ENCODE measurements around the gene NRP2. TPM values are rescaled to one million over a fixed set of nuclear protein-coding genes. Genes with fewer than 3 reads are reported as not detected.

The NRP2 gene
- total RNA-seq, 3 donors from 2014 or later = 1.6 to 3.2 (median 1.6) TPM

DNA sequence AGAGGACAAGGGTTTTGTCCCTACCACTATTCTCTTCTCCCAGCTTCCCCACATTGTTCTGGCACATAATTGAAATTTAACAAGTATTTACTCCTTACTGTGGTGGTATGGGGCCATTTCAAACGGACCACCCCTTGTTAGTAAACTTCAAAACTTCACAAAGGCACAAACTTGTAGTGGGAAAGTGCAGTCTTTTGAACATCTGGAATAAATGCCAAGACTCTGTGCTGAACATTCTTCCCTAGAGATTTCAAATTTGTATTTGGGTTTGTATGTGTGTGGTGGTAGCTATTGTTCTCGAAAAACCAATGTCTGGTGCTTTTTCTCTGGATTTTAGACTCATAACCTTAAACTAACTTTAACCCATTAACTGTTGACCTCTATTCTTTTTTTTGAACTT lies 151.6 kb downstream of the NRP2 start:
- Mint-ChIP-seq H3K9me3 (peaks cover 3% of the 10 kb centered on the region), H3K4me1 (ENCODE audit: low read depth) (no peaks in the 10 kb centered on the region)

DNA sequence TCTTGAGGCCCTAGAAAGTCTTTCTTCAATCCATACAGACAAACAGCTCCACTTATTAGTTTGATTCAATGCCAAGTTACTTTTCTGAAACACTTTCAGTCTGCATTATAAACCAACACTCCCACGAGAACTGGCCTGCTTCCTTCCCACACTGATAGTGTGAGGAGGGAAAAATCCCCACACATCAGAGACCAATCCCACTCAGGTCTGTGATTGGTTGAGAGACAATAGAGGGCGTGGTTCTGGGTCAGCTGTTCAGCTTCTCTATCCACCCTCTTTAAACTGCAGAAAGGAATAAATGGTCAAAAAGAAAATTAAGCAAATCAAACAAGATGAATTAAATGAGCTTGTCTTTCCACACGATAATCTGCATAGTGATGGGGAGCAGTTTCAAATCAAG lies 152.5 kb downstream of the NRP2 start:
- H3K4me3 Mint-ChIP-seq = no peak overlapping the region
- no peak for ATAC-seq
- H3K9me3 Mint-ChIP-seq = peaks cover 3% of the 10 kb centered on the region
- H3K36me3 Mint-ChIP-seq (ENCODE audit: insufficient read depth) = no peaks in the 10 kb centered on the region
- DNase-seq = no peak
- no peaks in the 10 kb centered on the region for H3K4me1 Mint-ChIP-seq (ENCODE audit: low read depth)
- H3K27me3 Mint-ChIP-seq (ENCODE audit: low read depth) = peaks cover 5% of the 10 kb centered on the region

More for the DNA sequence above, 151.6 kb downstream of the NRP2 start:
- Mint-ChIP-seq H3K4me3 (no peak overlapping the region), H3K27me3 (ENCODE audit: low read depth) (peaks cover 5% of the 10 kb centered on the region), H3K36me3 (ENCODE audit: insufficient read depth) (no peaks in the 10 kb centered on the region)
- ATAC-seq (no peak), DNase-seq (no peak)

- no peak for ATAC-seq
- H3K9me3 Mint-ChIP-seq = peaks cover 3% of the 10 kb centered on the region
These were observed 153.0 kb downstream of the NRP2 start for GRCh38 chr2:205835251-205835791.

DNA sequence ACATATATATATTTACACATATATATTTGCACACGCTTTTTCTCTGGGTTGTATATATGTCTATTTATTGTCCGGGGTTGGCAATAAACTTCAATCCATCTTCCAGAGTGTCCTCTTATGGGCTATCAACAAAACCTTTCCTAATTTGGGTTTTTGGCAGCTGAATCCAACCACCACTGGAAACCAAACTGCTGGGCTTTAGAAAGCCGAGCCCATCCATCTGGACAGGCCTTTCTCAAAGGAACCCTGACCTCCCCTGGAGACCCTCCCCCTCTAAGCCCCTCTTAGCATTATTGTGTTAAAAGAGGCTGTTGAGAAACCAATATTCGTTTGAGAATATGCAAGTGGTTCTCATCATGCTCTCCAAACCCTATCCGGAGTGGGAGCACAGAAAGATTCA lies 153.6 kb downstream of the NRP2 start:
- no peak for ATAC-seq
- Mint-ChIP-seq H3K36me3 (ENCODE audit: insufficient read depth) (no peaks in the 10 kb centered on the region), H3K4me3 (no peak overlapping the region), H3K27me3 (ENCODE audit: low read depth) (peaks cover 5% of the 10 kb centered on the region), H3K9me3 (peaks cover 3% of the 10 kb centered on the region), H3K4me1 (ENCODE audit: low read depth) (no peaks in the 10 kb centered on the region)
- DNase-seq = no peak

More at GRCh38 chr2:205835251-205835791, 153.0 kb downstream of the NRP2 start:
- H3K4me3 Mint-ChIP-seq = no peak overlapping the region
- H3K4me1 Mint-ChIP-seq (ENCODE audit: low read depth) = no peaks in the 10 kb centered on the region
- DNase-seq = no peak
- peaks cover 5% of the 10 kb centered on the region for H3K27me3 Mint-ChIP-seq (ENCODE audit: low read depth)
- no peaks in the 10 kb centered on the region for H3K36me3 Mint-ChIP-seq (ENCODE audit: insufficient read depth)

GRCh38 chr2:205836477-205837221 lies 154.3 kb downstream of the NRP2 start:
- peaks cover 5% of the 10 kb centered on the region for H3K27me3 Mint-ChIP-seq (ENCODE audit: low read depth)
- ATAC-seq = no peak

DNA sequence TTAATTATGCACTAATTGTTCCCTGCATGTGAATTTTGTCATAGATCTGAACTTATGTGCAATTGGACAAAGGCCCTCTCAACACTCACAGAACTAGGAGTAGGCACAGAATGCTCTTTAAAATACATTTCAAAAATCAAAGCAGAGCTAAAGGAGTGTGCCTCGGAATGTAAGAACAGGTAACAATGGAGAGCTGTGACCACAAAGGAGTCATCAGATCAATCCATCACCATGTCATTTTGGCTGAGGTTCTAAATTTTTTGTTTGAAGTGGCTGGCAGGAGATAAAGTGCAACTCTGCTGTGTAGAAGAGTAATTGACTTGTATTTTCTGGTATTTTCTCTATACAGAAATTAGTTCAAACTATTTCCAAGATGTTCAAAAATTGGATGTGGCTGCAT lies 155.4 kb downstream of the NRP2 start:
- no peak for DNase-seq
- H3K27me3 Mint-ChIP-seq (ENCODE audit: low read depth) = peaks cover 4% of the 10 kb centered on the region
- H3K9me3 Mint-ChIP-seq = peaks cover 3% of the 10 kb centered on the region
- H3K4me3 Mint-ChIP-seq = no peak overlapping the region
- H3K36me3 Mint-ChIP-seq (ENCODE audit: insufficient read depth) = no peaks in the 10 kb centered on the region
- H3K4me1 Mint-ChIP-seq (ENCODE audit: low read depth) = no peaks in the 10 kb centered on the region
- ATAC-seq = no peak

More at GRCh38 chr2:205836477-205837221, 154.3 kb downstream of the NRP2 start:
- peaks cover 3% of the 10 kb centered on the region for H3K9me3 Mint-ChIP-seq
- no peaks in the 10 kb centered on the region for H3K36me3 Mint-ChIP-seq (ENCODE audit: insufficient read depth)
- H3K4me3 Mint-ChIP-seq = no peak overlapping the region
- DNase-seq = no peak
- H3K4me1 Mint-ChIP-seq (ENCODE audit: low read depth) = no peaks in the 10 kb centered on the region

DNA sequence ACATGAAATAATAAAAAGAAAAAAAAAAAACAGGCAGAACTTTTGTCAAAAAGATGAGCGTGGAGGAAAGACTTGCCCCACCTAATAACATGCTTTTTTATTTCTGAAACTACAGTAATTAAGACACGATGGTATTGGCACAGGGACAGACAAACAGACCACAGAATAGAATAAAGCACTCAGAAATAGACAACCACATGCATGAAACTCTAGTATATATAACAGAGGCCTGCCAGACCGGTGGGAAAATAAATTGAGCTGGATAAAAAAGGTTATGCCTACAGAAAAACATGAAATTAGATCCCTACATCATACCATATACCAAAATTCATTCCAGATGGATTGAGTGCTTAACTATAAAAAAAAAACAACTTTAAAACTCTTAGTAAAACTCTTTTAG lies 163.1 kb downstream of the NRP2 start:
- DNase-seq = no peak
- Mint-ChIP-seq H3K9me3 (no peaks in the 10 kb centered on the region), H3K27me3 (ENCODE audit: low read depth) (peaks cover 9% of the 10 kb centered on the region), H3K4me1 (ENCODE audit: low read depth) (no peaks in the 10 kb centered on the region), H3K4me3 (no peak overlapping the region), H3K36me3 (ENCODE audit: insufficient read depth) (no peaks in the 10 kb centered on the region)
- ATAC-seq = no peak
